HL-60 (cell line): Measurements from ENCODE around the gene EID2.

Experiments used
- DNase-seq, 2 experiments: peaks; one replicate each; pipeline ENCODE4 v3.0.0-alpha.2; 2010 to 2020; ENCODE audit warnings: low read depth in 1 of 2, low spot score in 1 of 2
- H3K27ac ChIP-seq: fragments of 250-450 bp; sonication (Bioruptor Pico); replicated peaks from 2 replicates; pipeline ENCODE4 v1.5.1; 2020; ENCODE audit warnings: mild to moderate bottlenecking, moderate library complexity
- H3K27me3 ChIP-seq: fragments of 250-450 bp; sonication (Bioruptor Pico); 2 replicates; pipeline ENCODE4 v1.5.1; 2021; ENCODE audit warnings: mild to moderate bottlenecking, moderate library complexity; ENCODE audit not compliant: insufficient read depth, poor library complexity, severe bottlenecking
- H3K4me3 ChIP-seq: replicated peaks from 2 replicates; pipeline ENCODE4 v1.5.1; 2011; ENCODE audit warnings: mild to moderate bottlenecking, control low read depth, low read length; ENCODE audit not compliant: insufficient read depth
- GABPA ChIP-seq: IDR thresholded peaks from 2 replicates; pipeline ENCODE4 v1.6.1; 2012; ENCODE audit warnings: low read depth
- POLR2AphosphoS5 ChIP-seq: IDR thresholded peaks from 2 replicates; pipeline ENCODE4 v1.6.1; 2012; ENCODE audit warnings: low read depth
- SPI1 ChIP-seq: IDR thresholded peaks from 2 replicates; pipeline ENCODE4 v1.6.1; 2012; ENCODE audit warnings: low read depth, mild to moderate bottlenecking, borderline replicate concordance
- TF ChIP-seq, protein P1 (sequence below): IDR thresholded peaks from one replicate; pipeline ENCODE4 v1.5.1; 2011; ENCODE audit warnings: low read length, control low read depth, inconsistent platforms; ENCODE audit not compliant: insufficient read depth
- TF ChIP-seq, protein P2 (sequence below): IDR thresholded peaks from 2 replicates; pipeline ENCODE4 v1.6.1; 2012; ENCODE audit warnings: low read depth; ENCODE audit not compliant: insufficient replicate concordance

Gene EID2

DNA sequence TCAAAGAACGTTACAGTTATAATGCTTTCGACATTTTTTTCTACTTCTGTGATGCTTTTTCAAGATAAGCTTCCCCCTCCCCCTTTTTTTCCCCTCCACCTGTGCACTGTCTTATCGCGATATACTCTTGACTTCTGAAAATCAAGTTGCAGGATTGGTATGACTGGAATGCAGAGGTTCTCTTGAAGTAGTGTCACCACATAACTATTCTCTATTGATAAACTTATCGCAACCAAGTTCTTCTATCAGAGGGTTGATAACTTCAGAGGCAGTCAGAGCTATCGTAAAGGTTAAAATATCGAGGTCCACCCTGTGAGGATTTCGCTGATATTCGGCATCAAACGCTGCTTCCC lies 820 bp downstream of the EID2 start:
- TF ChIP-seq SPI1 (no peak), GABPA (no peak), POLR2AphosphoS5 (no peak)
- TF ChIP-seq, protein P1, sequence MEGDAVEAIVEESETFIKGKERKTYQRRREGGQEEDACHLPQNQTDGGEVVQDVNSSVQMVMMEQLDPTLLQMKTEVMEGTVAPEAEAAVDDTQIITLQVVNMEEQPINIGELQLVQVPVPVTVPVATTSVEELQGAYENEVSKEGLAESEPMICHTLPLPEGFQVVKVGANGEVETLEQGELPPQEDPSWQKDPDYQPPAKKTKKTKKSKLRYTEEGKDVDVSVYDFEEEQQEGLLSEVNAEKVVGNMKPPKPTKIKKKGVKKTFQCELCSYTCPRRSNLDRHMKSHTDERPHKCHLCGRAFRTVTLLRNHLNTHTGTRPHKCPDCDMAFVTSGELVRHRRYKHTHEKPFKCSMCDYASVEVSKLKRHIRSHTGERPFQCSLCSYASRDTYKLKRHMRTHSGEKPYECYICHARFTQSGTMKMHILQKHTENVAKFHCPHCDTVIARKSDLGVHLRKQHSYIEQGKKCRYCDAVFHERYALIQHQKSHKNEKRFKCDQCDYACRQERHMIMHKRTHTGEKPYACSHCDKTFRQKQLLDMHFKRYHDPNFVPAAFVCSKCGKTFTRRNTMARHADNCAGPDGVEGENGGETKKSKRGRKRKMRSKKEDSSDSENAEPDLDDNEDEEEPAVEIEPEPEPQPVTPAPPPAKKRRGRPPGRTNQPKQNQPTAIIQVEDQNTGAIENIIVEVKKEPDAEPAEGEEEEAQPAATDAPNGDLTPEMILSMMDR: no peak
- TF ChIP-seq, protein P2, sequence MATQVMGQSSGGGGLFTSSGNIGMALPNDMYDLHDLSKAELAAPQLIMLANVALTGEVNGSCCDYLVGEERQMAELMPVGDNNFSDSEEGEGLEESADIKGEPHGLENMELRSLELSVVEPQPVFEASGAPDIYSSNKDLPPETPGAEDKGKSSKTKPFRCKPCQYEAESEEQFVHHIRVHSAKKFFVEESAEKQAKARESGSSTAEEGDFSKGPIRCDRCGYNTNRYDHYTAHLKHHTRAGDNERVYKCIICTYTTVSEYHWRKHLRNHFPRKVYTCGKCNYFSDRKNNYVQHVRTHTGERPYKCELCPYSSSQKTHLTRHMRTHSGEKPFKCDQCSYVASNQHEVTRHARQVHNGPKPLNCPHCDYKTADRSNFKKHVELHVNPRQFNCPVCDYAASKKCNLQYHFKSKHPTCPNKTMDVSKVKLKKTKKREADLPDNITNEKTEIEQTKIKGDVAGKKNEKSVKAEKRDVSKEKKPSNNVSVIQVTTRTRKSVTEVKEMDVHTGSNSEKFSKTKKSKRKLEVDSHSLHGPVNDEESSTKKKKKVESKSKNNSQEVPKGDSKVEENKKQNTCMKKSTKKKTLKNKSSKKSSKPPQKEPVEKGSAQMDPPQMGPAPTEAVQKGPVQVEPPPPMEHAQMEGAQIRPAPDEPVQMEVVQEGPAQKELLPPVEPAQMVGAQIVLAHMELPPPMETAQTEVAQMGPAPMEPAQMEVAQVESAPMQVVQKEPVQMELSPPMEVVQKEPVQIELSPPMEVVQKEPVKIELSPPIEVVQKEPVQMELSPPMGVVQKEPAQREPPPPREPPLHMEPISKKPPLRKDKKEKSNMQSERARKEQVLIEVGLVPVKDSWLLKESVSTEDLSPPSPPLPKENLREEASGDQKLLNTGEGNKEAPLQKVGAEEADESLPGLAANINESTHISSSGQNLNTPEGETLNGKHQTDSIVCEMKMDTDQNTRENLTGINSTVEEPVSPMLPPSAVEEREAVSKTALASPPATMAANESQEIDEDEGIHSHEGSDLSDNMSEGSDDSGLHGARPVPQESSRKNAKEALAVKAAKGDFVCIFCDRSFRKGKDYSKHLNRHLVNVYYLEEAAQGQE: no peak
- Histone ChIP-seq H3K27ac (peak overlapping the region; percentile 49), H3K27me3 (no peaks in the 10 kb centered on the region), H3K4me3 (peak overlapping the region; percentile 89)
- DNase-seq: no peak

DNA sequence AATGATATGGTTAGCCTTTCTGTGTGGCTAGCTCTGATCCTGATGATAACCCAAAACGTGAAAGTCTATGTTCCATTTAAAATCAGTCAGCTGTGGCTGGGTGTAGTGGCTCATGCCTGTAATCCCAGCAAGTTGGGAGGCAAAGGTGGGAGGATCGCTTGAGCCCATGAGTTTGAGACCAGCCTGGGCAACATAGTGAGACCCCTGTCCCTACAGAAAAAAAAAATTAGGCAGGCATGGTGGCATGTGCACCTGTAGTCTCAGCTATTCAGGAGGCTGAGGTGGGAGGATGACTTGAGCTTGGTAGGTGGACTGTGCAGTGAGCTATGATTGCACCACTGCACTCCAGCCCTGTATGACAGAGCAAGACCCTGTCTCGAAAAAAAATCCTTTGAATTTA lies 6.2 kb downstream of the EID2 start:
- TF ChIP-seq, protein P2: no peak
- TF ChIP-seq POLR2AphosphoS5 (no peak), SPI1 (no peak), GABPA (no peak)
- TF ChIP-seq, protein P1: no peak
- Histone ChIP-seq H3K4me3 (no peak overlapping the region), H3K27ac (no peak overlapping the region), H3K27me3 (no peaks in the 10 kb centered on the region)
- no peak for DNase-seq

DNA sequence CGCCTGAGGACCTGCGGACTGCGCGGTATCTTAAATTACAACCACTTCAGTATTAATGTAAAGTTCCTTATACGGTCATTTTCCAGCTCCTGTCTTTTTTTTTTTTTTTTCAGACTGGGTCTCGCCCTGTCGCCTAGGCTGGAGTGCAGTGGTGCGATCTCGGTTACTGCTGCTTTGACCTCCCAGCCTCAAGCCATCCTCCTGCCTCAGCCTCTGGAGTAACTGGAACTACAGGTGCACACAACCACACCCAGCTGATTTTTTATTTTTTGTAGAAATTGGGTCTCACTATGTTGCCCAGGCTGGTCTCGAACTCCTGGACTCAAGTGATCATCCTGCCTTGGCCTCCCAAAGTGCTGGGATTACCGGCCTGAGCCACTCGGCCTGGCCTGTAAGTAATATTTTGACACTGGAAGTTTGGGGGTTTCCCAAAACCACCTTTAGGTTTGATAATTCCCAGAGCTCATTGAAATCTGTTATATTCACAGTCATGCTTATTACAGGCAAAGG lies 6.9 kb downstream of the EID2 start:
- no peak for DNase-seq
- no peaks in the 10 kb centered on the region for H3K27me3 ChIP-seq
- no peak overlapping the region for H3K27ac ChIP-seq
- H3K4me3 ChIP-seq: no peak overlapping the region
- TF ChIP-seq, protein P1: no peak
- TF ChIP-seq, protein P2: no peak
- TF ChIP-seq POLR2AphosphoS5: no peak
- TF ChIP-seq SPI1: no peak
- no peak for TF ChIP-seq GABPA
